GM12878 (cell line): Measurements from ENCODE around the gene TMEM9B. TPM values are rescaled to one million over a fixed set of nuclear protein-coding genes. Genes with fewer than 3 reads are reported as not detected.

ENCODE experiments used
- BHLHE40 ChIP-seq, 2 experiments: fragments of 450-650 bp in 1 of 2; IDR thresholded peaks; 2 replicates each; pipeline ENCODE4 v1.6.1; 2011 to 2017; ENCODE audit warnings: low read depth in 2 of 2, borderline replicate concordance in 1 of 2, improper control_type of control experiment in 1 of 2, low read length in 1 of 2, mild to moderate bottlenecking in 1 of 2
- HCFC1 ChIP-seq: fragments of 150-350 bp; IDR thresholded peaks from 2 replicates; pipeline ENCODE4 v1.6.1; 2014; ENCODE audit warnings: low read length
- IKZF1 ChIP-seq: fragments of 450-650 bp; conservative IDR thresholded peaks from 2 replicates; pipeline ENCODE4 v1.6.1; 2017; ENCODE audit warnings: antibody characterized with exemption, mild to moderate bottlenecking
- IKZF2 ChIP-seq, 2 experiments: fragments of 450-650 bp; IDR thresholded peaks; 2 replicates each; pipeline ENCODE4 v1.6.1; 2017; ENCODE audit warnings: mild to moderate bottlenecking in 2 of 2, moderate library complexity in 2 of 2
- IRF4 ChIP-seq: IDR thresholded peaks from 2 replicates; pipeline ENCODE4 v1.6.1; 2011; ENCODE audit warnings: low read depth, low read length
- KLF5 ChIP-seq: fragments of 450-650 bp; IDR thresholded peaks from 2 replicates; pipeline ENCODE4 v1.6.1; 2014; ENCODE audit warnings: mild to moderate bottlenecking; ENCODE audit not compliant: partially characterized antibody
- MEF2B ChIP-seq: fragments of 450-650 bp; IDR thresholded peaks from 2 replicates; pipeline ENCODE4 v1.6.1; 2018; ENCODE audit warnings: mild to moderate bottlenecking, moderate library complexity; ENCODE audit not compliant: partially characterized antibody, poor library complexity, severe bottlenecking
- polyA plus RNA-seq, 11 experiments: library from polyadenylated mRNA; depleted of rRNA in 4 of 11; unstranded in 6 of 11; stranded (reverse) in 5 of 11; fragments of >200 nt; fragmentation: Nextera tagmentation in 4 of 11; fragmentation: Illumina TruSeq in 1 of 11; extraction: Ambion mirVana in 4 of 11; extraction: Trizol in 1 of 11; gene quantifications; 1 replicate in 1 of 11; 2 replicates in 10 of 11; pipeline versions ENCODE4 v1.2.1 to v1.2.3, GENCODE V29; 2011 to 2016; ENCODE audit warnings: inconsistent platforms in 2 of 11, missing spikeins in 2 of 11, low read depth in 1 of 11
- total RNA-seq, 4 experiments: library from RNA; depleted of rRNA in 3 of 4; stranded (reverse); fragments of >200 nt in 3 of 4; fragmentation: Illumina TruSeq in 1 of 4; extraction: Trizol in 1 of 4; gene quantifications; 2 replicates each; pipeline versions ENCODE4 v1.2.1 to v1.2.3, GENCODE V29; 2013 to 2021
- TF ChIP-seq, protein P1 (sequence below): fragments of 450-650 bp; IDR thresholded peaks from 2 replicates; pipeline ENCODE4 v1.6.1; 2017; ENCODE audit warnings: mild to moderate bottlenecking, moderate library complexity

The TMEM9B gene
- total and polyA plus RNA-seq, 10 of the 15 experiments (the other 5 are each of a cell fraction or from before 2014, with no cell fraction given) = 11.5 to 54.0 (median 30.0) TPM

GRCh38 chr11:8913961-8914660, 50.1 kb downstream of the TMEM9B start (continued):
- TF ChIP-seq MEF2B (no peak), HCFC1 (no peak), IRF4 (0 out of 2 replicates have a peak, but pooled peaks have one; percentile 8), IKZF2 (IDR thresholded peaks at IDR 0.05) (peak in 1 of 2 experiments; percentile 53; a peak in 2 of 4 replicates), BHLHE40 (IDR thresholded peaks at IDR 0.05; ENCODE audit: borderline replicate concordance in 1 of 2, low read depth in 2 of 2, low read length in 1 of 2) (0 out of 4 replicates have a peak, but pooled peaks of 1 of the 2 experiments have one; percentile 14), IKZF1 (0 out of 2 replicates have a peak, but pooled peaks have one; percentile 20), KLF5 (peak; percentile 48)
- TF ChIP-seq, protein P1, sequence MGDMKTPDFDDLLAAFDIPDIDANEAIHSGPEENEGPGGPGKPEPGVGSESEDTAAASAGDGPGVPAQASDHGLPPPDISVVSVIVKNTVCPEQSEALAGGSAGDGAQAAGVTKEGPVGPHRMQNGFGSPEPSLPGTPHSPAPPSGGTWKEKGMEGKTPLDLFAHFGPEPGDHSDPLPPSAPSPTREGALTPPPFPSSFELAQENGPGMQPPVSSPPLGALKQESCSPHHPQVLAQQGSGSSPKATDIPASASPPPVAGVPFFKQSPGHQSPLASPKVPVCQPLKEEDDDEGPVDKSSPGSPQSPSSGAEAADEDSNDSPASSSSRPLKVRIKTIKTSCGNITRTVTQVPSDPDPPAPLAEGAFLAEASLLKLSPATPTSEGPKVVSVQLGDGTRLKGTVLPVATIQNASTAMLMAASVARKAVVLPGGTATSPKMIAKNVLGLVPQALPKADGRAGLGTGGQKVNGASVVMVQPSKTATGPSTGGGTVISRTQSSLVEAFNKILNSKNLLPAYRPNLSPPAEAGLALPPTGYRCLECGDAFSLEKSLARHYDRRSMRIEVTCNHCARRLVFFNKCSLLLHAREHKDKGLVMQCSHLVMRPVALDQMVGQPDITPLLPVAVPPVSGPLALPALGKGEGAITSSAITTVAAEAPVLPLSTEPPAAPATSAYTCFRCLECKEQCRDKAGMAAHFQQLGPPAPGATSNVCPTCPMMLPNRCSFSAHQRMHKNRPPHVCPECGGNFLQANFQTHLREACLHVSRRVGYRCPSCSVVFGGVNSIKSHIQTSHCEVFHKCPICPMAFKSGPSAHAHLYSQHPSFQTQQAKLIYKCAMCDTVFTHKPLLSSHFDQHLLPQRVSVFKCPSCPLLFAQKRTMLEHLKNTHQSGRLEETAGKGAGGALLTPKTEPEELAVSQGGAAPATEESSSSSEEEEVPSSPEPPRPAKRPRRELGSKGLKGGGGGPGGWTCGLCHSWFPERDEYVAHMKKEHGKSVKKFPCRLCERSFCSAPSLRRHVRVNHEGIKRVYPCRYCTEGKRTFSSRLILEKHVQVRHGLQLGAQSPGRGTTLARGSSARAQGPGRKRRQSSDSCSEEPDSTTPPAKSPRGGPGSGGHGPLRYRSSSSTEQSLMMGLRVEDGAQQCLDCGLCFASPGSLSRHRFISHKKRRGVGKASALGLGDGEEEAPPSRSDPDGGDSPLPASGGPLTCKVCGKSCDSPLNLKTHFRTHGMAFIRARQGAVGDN = no peak
